SK-N-SH (cell line): ENCODE measurements around the gene RBMS3.

Experiments used
- CHD2 ChIP-seq: fragments of 150-350 bp; IDR thresholded peaks from 2 replicates; pipeline ENCODE4 v1.6.1; 2018; ENCODE audit warnings: low read length; ENCODE audit not compliant: partially characterized antibody
- EZH2phosphoT487 ChIP-seq: fragments of 200-600 bp; sonication (generic); IDR thresholded peaks from 2 replicates; pipeline ENCODE4 v1.6.1; 2017; ENCODE audit warnings: low read depth, mixed run types, mild to moderate bottlenecking, antibody characterized with exemption, moderate library complexity, borderline replicate concordance
- JUND ChIP-seq: IDR thresholded peaks from 2 replicates; pipeline ENCODE4 v1.4.0; 2012
- POLR2AphosphoS5 ChIP-seq: IDR thresholded peaks from 2 replicates; pipeline ENCODE4 v1.6.1; 2012; ENCODE audit warnings: low read depth, low read length
- RFX5 ChIP-seq: IDR thresholded peaks from 2 replicates; pipeline ENCODE4 v1.6.1; 2012; ENCODE audit warnings: mild to moderate bottlenecking, improper control_type of control experiment, low read length
- SMC3 ChIP-seq: IDR thresholded peaks from 2 replicates; pipeline ENCODE4 v1.6.1; 2012; ENCODE audit warnings: low read depth, low read length, improper control_type of control experiment
- TAF1 ChIP-seq: IDR thresholded peaks from 2 replicates; pipeline ENCODE4 v1.6.1; 2012; ENCODE audit warnings: low read depth, mild to moderate bottlenecking, low read length, moderate library complexity, borderline replicate concordance
- YY1 ChIP-seq: IDR thresholded peaks from 2 replicates; pipeline ENCODE4 v1.4.0; 2012; ENCODE audit warnings: low read depth, mild to moderate bottlenecking
- TF ChIP-seq, protein P1 (sequence below): fragments of 200-600 bp; sonication (generic); IDR thresholded peaks from 2 replicates; pipeline ENCODE4 v1.6.1; 2017; ENCODE audit warnings: antibody characterized with exemption, mild to moderate bottlenecking, moderate library complexity
- TF ChIP-seq, protein P2 (sequence below): IDR thresholded peaks from 2 replicates; pipeline ENCODE4; 2012
- TF ChIP-seq, protein P3 (sequence below): fragments of 150-350 bp; IDR thresholded peaks from 2 replicates; pipeline ENCODE4 v1.6.1; 2016; ENCODE audit warnings: mild to moderate bottlenecking, low read depth, low read length
- TF ChIP-seq, protein P4 (sequence below): IDR thresholded peaks from 2 replicates; pipeline ENCODE4 v1.4.0; 2012; ENCODE audit warnings: low read depth, borderline replicate concordance
- TF ChIP-seq, protein P5 (sequence below): IDR thresholded peaks from 2 replicates; pipeline ENCODE4 v1.4.0; 2012; ENCODE audit warnings: low read depth

DNA sequence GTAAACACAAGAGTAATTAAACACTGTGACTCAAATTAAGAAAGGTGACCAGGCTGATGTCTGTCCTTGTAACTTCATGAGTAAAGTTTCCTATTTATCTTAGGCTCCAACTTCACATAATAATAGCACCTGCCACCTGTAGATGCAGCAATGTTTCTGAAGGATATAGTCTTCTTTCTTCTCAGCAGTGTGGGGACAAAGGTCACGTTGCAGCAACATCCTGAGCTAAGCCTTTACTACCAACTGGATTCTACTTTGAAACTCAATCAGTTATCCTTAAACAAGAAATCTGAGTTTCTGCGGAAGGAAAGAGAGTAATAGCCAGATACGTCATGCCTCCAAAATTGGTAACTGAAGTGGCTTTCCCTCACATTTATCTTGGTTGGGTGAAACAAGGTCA lies 253.1 kb downstream of the RBMS3 start:
- TF ChIP-seq, protein P1, sequence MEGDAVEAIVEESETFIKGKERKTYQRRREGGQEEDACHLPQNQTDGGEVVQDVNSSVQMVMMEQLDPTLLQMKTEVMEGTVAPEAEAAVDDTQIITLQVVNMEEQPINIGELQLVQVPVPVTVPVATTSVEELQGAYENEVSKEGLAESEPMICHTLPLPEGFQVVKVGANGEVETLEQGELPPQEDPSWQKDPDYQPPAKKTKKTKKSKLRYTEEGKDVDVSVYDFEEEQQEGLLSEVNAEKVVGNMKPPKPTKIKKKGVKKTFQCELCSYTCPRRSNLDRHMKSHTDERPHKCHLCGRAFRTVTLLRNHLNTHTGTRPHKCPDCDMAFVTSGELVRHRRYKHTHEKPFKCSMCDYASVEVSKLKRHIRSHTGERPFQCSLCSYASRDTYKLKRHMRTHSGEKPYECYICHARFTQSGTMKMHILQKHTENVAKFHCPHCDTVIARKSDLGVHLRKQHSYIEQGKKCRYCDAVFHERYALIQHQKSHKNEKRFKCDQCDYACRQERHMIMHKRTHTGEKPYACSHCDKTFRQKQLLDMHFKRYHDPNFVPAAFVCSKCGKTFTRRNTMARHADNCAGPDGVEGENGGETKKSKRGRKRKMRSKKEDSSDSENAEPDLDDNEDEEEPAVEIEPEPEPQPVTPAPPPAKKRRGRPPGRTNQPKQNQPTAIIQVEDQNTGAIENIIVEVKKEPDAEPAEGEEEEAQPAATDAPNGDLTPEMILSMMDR = no peak
- no peak for TF ChIP-seq CHD2
- TF ChIP-seq, protein P2, sequence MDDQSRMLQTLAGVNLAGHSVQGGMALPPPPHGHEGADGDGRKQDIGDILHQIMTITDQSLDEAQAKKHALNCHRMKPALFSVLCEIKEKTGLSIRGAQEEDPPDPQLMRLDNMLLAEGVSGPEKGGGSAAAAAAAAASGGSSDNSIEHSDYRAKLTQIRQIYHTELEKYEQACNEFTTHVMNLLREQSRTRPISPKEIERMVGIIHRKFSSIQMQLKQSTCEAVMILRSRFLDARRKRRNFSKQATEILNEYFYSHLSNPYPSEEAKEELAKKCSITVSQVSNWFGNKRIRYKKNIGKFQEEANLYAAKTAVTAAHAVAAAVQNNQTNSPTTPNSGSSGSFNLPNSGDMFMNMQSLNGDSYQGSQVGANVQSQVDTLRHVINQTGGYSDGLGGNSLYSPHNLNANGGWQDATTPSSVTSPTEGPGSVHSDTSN = no peak
- no peak for TF ChIP-seq JUND
- TF ChIP-seq RFX5 = no peak
- TF ChIP-seq POLR2AphosphoS5 = no peak
- TF ChIP-seq, protein P3, sequence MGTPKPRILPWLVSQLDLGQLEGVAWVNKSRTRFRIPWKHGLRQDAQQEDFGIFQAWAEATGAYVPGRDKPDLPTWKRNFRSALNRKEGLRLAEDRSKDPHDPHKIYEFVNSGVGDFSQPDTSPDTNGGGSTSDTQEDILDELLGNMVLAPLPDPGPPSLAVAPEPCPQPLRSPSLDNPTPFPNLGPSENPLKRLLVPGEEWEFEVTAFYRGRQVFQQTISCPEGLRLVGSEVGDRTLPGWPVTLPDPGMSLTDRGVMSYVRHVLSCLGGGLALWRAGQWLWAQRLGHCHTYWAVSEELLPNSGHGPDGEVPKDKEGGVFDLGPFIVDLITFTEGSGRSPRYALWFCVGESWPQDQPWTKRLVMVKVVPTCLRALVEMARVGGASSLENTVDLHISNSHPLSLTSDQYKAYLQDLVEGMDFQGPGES = no peak
- TF ChIP-seq SMC3 = no peak
- no peak for TF ChIP-seq TAF1
- no peak for TF ChIP-seq EZH2phosphoT487
- no peak for TF ChIP-seq YY1
- TF ChIP-seq, protein P4, sequence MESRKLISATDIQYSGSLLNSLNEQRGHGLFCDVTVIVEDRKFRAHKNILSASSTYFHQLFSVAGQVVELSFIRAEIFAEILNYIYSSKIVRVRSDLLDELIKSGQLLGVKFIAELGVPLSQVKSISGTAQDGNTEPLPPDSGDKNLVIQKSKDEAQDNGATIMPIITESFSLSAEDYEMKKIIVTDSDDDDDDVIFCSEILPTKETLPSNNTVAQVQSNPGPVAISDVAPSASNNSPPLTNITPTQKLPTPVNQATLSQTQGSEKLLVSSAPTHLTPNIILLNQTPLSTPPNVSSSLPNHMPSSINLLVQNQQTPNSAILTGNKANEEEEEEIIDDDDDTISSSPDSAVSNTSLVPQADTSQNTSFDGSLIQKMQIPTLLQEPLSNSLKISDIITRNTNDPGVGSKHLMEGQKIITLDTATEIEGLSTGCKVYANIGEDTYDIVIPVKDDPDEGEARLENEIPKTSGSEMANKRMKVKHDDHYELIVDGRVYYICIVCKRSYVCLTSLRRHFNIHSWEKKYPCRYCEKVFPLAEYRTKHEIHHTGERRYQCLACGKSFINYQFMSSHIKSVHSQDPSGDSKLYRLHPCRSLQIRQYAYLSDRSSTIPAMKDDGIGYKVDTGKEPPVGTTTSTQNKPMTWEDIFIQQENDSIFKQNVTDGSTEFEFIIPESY = no peak
- TF ChIP-seq, protein P5, sequence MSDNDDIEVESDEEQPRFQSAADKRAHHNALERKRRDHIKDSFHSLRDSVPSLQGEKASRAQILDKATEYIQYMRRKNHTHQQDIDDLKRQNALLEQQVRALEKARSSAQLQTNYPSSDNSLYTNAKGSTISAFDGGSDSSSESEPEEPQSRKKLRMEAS = no peak
